C4-2B (cell line): Measurements from ENCODE around the gene DBN1.

Experiments
- H3K27ac ChIP-seq: fragments of 450-650 bp; 2 replicates; pipeline ENCODE4 v1.5.1; 2017
- ZFX ChIP-seq: fragments of 450-650 bp; IDR thresholded peaks from 2 replicates; pipeline ENCODE4 v1.6.1; 2017
- TF ChIP-seq, protein P1 (sequence below): fragments of 450-650 bp; conservative IDR thresholded peaks from 2 replicates; pipeline ENCODE4 v1.5.1; 2017; ENCODE audit warnings: mild to moderate bottlenecking

DBN1 gene

DNA sequence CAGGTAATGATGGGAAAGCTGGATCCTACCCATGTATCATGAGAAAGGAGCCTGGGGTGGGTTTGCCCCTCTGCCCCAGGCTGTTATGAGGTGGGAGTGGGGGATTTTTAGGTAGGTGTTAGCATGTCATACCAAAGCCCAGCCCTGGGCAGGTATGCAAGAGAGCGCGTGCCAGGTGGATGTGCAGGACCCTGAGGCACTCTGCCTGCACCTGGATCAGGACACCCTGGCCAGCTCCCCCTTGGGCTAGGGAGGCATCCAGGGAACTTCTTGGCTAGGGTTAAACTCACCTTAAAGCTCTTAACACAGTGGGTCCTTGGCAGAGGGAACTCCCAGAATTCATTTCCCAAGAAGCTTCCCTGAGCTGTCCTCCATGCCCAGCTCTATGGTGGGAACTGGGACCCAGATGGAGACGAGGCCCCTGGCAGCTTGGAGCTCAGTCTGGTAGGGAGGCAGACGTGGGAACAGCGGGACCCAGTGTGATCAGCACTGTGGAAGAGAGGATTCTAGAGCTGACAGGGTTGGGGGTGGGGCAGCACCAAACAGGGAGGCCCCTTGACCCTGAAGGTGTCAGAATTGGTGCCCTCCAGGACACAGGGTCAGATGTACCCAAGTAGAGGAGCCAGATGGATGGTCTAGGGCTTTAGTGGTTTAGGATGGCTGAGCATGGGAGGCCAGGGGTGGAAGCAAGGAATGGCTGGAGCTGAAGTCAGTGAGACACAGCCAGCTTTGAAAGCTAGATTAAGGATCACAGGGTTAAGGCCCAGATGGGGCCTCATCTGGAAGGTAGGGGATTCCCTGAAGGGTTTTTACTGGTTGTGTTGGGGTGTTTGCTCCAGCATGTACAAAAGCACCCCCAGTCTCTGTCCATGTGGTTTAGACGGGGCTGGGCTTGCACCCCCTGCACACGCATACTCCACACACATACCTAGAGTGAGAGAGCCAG, 29.1 kb downstream of the DBN1 start:
- H3K27ac ChIP-seq = no peak overlapping the region
- TF ChIP-seq ZFX = no peak
- TF ChIP-seq, protein P1, sequence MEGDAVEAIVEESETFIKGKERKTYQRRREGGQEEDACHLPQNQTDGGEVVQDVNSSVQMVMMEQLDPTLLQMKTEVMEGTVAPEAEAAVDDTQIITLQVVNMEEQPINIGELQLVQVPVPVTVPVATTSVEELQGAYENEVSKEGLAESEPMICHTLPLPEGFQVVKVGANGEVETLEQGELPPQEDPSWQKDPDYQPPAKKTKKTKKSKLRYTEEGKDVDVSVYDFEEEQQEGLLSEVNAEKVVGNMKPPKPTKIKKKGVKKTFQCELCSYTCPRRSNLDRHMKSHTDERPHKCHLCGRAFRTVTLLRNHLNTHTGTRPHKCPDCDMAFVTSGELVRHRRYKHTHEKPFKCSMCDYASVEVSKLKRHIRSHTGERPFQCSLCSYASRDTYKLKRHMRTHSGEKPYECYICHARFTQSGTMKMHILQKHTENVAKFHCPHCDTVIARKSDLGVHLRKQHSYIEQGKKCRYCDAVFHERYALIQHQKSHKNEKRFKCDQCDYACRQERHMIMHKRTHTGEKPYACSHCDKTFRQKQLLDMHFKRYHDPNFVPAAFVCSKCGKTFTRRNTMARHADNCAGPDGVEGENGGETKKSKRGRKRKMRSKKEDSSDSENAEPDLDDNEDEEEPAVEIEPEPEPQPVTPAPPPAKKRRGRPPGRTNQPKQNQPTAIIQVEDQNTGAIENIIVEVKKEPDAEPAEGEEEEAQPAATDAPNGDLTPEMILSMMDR = no peak

DNA sequence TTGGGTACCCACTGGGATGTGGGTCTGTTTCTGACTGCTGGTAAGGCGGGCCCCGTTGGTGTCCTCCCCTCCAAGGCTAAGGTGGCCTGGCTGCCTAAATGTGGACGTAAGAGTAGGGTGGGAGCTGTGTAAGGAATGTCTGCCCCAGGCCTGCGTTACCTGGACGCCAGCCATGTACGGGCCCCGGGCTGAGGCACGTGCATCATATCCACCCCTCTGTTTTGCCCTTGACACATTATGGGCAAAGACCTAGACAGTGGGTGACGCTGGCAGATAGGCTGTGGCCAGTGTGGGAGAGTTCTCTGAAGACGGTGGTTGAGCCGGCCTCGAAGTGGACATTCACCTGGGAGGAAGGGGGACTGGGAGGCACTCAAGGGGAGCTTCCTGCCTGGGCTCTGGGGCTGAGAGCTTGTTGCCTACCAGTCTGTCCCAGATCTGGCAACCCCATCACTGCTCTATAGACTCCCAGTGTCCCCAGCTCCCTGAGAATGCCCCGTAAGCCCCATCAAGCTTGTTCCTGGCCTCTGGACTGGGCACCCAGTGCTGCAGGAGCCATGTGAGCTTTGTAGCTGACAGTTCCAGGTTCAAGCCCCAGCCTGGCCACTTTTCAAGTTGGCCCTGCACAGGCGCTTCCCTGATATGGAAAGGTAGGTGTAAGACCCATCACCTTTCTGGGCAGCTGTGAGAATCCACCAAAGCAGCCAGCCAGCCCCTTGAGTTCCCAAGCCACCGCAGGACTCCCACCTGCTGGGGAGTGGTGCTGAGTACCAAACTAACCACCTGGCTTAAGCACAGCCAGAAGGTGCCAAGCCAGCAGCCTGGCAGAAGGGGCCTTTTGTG, 30.1 kb downstream of the DBN1 start:
- TF ChIP-seq, protein P1 = no peak
- TF ChIP-seq ZFX = no peak
- H3K27ac ChIP-seq = no peak overlapping the region

DNA sequence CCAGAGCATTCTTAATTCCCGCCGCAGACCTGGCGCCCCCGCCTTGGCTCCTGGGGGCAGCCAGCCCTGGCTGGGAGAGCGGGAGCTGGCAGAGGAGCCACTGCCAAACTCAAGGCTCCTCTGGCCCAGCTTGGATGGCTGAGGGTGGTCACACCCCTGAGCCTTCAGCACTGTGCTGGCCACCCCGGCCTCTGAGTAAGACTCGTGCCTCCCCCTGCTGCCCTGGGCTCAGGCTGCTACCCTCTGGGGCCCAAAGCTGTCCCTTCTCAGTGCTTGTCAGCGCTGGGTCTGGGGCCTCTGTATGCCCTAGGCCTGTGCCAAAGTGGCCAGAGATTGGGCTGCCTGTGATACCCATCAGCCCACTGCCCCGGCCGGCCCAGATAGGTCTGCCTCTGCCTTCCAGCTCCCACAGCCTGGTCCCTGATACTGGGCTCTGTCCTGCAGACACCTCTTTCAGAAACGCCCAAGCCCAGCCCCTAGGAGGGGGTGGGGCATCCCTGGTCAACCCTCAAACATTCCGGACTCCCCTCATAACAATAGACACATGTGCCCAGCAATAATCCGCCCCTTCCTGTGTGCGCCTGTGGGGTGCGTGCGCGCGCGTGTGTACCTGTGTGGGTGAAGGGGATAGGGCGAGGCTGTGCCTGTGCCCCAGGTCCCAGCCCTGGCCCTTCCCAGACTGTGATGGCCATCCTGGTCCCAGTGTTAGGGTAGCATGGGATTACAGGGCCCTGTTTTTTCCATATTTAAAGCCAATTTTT, 31.2 kb downstream of the DBN1 start:
- TF ChIP-seq, protein P1 = no peak
- no peak for TF ChIP-seq ZFX
- H3K27ac ChIP-seq = no peak overlapping the region

DNA sequence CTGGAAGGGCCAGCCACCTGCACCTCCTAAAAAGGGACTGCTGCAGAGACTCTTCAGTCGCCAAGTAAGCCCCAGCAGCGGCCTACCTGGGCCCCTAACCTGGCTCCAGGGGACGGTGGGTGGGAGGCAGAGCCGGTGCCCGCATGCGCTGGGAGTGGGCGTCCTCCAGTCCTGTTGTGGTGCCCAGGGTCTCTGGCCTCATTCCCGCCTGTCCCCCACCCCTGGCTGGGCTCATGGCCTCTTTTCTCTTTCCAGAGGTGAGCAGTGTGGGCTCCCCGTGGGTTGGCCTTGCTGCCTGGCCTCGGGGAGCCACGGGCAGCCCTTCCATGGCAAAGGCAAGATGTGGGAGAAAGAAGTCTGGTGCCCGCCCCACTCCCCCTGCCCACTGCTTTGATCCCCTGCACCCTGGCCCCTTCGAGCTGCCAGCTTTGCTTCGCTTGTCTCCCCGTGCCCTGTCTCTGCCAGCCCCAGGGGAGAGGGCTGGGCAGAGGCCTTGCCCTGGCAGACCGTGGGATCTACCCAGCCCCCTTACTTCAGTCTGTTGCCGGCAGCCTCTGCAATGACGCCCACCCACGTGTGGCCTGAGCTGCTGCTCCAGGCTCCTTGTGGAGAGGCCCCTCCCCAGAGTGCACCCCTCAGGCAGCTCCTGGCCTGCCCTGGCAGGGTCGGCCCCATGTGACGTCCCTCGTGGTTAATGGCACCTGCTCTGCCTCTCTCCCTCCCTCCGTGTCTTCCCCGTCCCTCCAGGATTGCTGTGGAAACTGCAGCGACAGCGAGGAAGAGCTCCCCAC, 32.2 kb downstream of the DBN1 start:
- TF ChIP-seq ZFX = no peak
- TF ChIP-seq, protein P1 = no peak
- H3K27ac ChIP-seq = no peak overlapping the region

DNA sequence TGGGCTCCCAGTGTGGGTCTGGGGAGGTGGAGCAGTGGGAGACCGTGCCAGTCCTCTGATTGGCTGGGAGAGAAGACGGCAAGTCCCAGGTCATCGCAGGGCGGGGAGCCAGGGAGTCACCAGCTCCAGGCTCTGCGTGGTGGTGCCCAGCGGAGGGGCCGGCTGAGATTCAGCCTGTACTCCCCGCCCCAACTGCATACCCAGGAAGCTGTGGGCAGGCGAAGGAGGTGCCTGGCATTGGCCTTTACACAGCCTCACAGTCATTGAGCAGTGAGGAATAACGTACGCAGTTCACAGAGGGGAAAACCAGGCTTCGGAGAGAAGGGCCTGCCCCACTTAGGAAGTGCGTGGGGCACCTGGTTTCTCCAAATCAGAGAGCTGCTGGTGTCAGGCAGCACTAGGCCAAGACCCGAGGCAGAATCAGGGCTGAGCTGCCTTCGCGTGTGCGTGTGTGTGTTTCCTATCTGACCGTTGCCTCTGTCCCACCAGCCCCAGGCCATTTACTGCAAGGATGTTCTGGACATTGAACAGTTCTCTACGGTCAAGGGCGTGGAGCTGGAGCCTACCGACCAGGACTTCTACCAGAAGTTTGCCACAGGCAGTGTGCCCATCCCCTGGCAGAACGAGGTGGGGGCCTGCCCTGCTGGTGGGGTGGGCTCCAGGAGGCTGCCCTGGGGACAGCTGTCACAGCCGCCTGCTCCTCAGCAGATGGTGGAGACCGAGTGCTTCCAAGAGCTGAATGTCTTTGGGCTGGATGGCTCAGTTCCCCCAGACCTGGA, 33.0 kb downstream of the DBN1 start:
- H3K27ac ChIP-seq = no peak overlapping the region
- TF ChIP-seq, protein P1 = no peak
- no peak for TF ChIP-seq ZFX

DNA sequence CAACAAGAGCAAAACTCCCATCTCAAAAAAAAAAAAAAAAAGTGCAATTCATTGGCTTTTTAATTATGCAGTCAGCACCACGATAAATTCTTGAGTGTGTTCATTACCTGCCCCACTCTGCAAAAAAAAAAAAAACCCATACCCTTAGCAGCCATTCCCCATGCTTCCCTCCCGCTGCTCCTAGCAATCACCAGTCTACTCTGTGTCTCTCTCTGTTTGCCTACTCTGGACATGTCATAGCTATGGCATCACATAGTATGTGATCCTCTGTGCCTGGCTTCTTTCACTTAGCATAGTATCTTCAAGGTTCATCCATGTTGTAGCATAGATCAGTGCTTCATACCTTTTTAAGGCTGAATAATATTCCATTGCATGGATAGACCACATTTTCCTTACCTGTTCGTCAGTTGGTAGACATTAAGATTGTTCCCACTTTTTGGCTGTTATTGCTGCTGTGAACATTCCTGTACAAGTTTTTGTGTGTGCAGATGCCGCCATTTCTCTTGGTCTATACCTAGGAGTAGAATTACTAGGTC, 33.8 kb downstream of the DBN1 start:
- TF ChIP-seq ZFX = no peak
- TF ChIP-seq, protein P1 = no peak
- no peak overlapping the region for H3K27ac ChIP-seq
